ENCODE measurements around the gene KLHL14.
A peak's percentile ranks its signal among the peaks of the same experiment; 100 is the strongest.

Gene KLHL14

GRCh38 chr18:32749809-32750208 lies 23.0 kb downstream of the KLHL14 start:
- no peak overlapping the region for H3K4me3 ChIP-seq

GRCh38 chr18:32742579-32742978 lies 30.2 kb downstream of the KLHL14 start:
- no peak overlapping the region for H3K4me3 ChIP-seq
- TF ChIP-seq, protein P1, sequence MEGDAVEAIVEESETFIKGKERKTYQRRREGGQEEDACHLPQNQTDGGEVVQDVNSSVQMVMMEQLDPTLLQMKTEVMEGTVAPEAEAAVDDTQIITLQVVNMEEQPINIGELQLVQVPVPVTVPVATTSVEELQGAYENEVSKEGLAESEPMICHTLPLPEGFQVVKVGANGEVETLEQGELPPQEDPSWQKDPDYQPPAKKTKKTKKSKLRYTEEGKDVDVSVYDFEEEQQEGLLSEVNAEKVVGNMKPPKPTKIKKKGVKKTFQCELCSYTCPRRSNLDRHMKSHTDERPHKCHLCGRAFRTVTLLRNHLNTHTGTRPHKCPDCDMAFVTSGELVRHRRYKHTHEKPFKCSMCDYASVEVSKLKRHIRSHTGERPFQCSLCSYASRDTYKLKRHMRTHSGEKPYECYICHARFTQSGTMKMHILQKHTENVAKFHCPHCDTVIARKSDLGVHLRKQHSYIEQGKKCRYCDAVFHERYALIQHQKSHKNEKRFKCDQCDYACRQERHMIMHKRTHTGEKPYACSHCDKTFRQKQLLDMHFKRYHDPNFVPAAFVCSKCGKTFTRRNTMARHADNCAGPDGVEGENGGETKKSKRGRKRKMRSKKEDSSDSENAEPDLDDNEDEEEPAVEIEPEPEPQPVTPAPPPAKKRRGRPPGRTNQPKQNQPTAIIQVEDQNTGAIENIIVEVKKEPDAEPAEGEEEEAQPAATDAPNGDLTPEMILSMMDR (IDR thresholded peaks at IDR 0.05), result no peak
- H3K27ac ChIP-seq, result no peak overlapping the region
- no peak for DNase-seq (ENCODE audit: low spot score)

More at GRCh38 chr18:32749809-32750208, 23.0 kb downstream of the KLHL14 start:
- no peak overlapping the region for H3K27ac ChIP-seq
- no peak for DNase-seq (ENCODE audit: low spot score)
- TF ChIP-seq, protein P1 (IDR thresholded peaks at IDR 0.05), result no peak

GRCh38 chr18:32735781-32736180 lies 37.0 kb downstream of the KLHL14 start:
- TF ChIP-seq, protein P1 (IDR thresholded peaks at IDR 0.05), result no peak
- no peak overlapping the region for H3K4me3 ChIP-seq
- no peak for DNase-seq (ENCODE audit: low spot score)
- no peak overlapping the region for H3K27ac ChIP-seq

DNA sequence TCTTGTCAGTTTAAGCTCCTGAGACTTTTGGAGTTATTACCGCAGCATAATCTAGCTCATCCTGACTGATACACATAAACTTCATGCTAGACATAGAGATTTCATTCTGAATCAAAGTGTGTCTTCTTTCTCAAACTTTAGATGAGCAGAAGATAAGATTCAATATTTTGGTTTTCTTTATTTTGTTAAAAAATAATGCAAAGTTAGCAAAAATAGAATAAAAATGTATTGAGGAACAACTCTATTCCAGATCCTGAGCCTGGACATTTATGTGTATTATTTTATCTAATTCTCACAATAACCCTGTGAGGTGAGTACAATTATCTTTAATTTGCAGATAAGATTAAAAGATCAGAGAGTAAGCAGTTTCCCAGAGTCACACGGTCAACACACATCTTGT lies 38.4 kb downstream of the KLHL14 start:
- H3K27ac ChIP-seq, result no peak overlapping the region
- no peak overlapping the region for H3K4me3 ChIP-seq
- TF ChIP-seq, protein P1 (IDR thresholded peaks at IDR 0.05), result no peak
- no peak for DNase-seq (ENCODE audit: low spot score)

DNA sequence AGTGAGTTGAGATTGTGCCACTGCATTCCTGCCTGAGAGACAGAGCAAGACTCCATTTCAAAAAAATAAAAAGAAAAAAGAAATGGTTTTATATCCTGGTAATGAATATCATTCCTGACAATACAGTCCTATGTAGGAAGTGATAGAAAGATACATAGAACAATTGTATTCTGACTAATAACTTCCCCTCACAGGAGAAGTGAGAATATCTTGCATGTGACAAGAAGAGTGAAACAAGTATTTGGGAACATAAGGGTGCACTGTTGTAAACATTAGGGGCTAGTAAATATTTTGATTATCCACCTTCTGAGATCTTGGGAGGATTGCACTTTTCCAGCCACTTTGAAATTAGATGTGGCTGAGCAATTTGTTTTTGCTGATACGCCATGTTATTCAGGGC lies 40.7 kb downstream of the KLHL14 start:
- Histone ChIP-seq H3K27ac (no peak overlapping the region), H3K4me3 (no peak overlapping the region)
- TF ChIP-seq, protein P1 (IDR thresholded peaks at IDR 0.05), result no peak
- no peak for DNase-seq (ENCODE audit: low spot score)

DNA sequence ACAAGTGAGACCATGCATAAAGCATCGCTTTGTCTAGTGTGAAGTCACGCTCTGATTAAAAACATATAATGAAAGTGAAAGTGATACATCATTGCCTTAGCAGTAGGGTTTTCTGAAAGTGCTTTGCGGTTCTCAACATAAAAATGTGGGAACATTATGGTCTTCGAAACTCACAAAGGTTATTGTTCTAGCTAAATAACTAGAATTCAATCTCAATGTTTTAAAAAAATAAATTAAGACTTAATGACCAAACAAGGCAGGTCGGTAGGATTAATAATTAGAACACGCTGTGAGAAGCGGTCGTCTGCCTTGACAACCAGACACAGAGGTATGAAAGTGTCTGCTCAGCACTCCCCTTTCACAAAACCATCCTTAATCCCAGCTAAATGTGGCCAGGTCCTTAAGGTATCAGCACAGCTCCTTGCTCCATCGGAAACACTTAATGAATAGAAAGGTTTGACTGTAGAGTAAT lies 42.2 kb downstream of the KLHL14 start:
- H3K4me3 ChIP-seq, result peak overlapping the region; percentile 33
- DNase-seq (ENCODE audit: low spot score), result no peak
- no peak overlapping the region for H3K27ac ChIP-seq
- TF ChIP-seq, protein P1 (IDR thresholded peaks at IDR 0.05), result no peak

- Histone ChIP-seq H3K4me3 (peak overlapping the region; percentile 33), H3K27ac (no peak overlapping the region)
- TF ChIP-seq, protein P1 (IDR thresholded peaks at IDR 0.05), result no peak
- no peak for DNase-seq (ENCODE audit: low spot score)
Observed at GRCh38 chr18:32730068-32730467, 42.8 kb downstream of the KLHL14 start.

Data from coronary artery (tissue), 2 donors.